ENCODE results near the gene HEY2. TPM values are rescaled to one million over a fixed set of nuclear protein-coding genes. Genes with fewer than 3 reads are reported as not detected.

HEY2 gene
- polyA plus RNA-seq, 1 donor (not counting 4 experiments of a cell fraction or from before 2014, with no cell fraction given) = not detected

- peaks cover 17% of the 10 kb centered on the region for H3K4me1 ChIP-seq (ENCODE audit: control insufficient read depth, extremely low read depth, insufficient read depth, low read length)
- no peak overlapping the region for H3K27ac ChIP-seq (ENCODE audit: control insufficient read depth, insufficient read depth, low read length)
- H2AFZ ChIP-seq (ENCODE audit: control insufficient read depth, low read length) = no peak overlapping the region
- no peaks in the 10 kb centered on the region for H4K20me1 ChIP-seq (ENCODE audit: control insufficient read depth, extremely low read depth, insufficient read depth, low read length)
- FAIRE-seq (no peak), DNase-seq (ENCODE audit: low read depth, low spot score) (no peak)
- no peaks in the 10 kb centered on the region for H3K36me3 ChIP-seq (ENCODE audit: control insufficient read depth in 2 of 2, extremely low read depth in 1 of 2, insufficient read depth in 2 of 2, low read length in 2 of 2)
- no peak overlapping the region for H3K4me3 ChIP-seq (ENCODE audit: control insufficient read depth in 2 of 3, extremely low read depth in 1 of 3, insufficient read depth in 2 of 3, low read depth in 1 of 3, low read length in 3 of 3)
- H3K9ac ChIP-seq (ENCODE audit: control insufficient read depth, extremely low read depth, insufficient read depth, low read length) = no peak overlapping the region
- H3K27me3 ChIP-seq (ENCODE audit: control insufficient read depth, extremely low read depth, insufficient read depth, low read length) = peaks cover 42% of the 10 kb centered on the region
- TF ChIP-seq CTCF (optimal IDR thresholded peaks at IDR 0.05 in 1 of 3, IDR thresholded peaks at IDR 0.05 in 1 of 3, conservative IDR thresholded peaks at IDR 0.05 in 1 of 3; ENCODE audit: extremely low read depth in 1 of 3, insufficient read depth in 2 of 3, low read length in 3 of 3) (no peak), EZH2 (IDR thresholded peaks at IDR 0.05; ENCODE audit: low read length) (no peak)
- H3K9me1 ChIP-seq (ENCODE audit: control insufficient read depth, extremely low read depth, insufficient read depth, low read length) = no peaks in the 10 kb centered on the region
- dilution Hi-C loops (cut with MboI; ENCODE audit: extremely low pct_ligation_motif_present, low sequenced_read_pairs) = loop anchor here (25.0 kb wide), 2 partner anchors 240 to 415 kb away; no protein-coding TSS in a partner anchor
- no peak overlapping the region for H3K4me2 ChIP-seq (ENCODE audit: control insufficient read depth, extremely low read depth, insufficient read depth, low read depth, low read length)
- H3K79me2 ChIP-seq (ENCODE audit: control insufficient read depth, insufficient read depth, low read length) = no peaks in the 10 kb centered on the region
- H3K9me3 ChIP-seq (ENCODE audit: control insufficient read depth, low read depth, low read length) = no peaks in the 10 kb centered on the region
These were observed 3.3 kb downstream of the HEY2 start for GRCh38 chr6:125752773-125753172.

GRCh38 chr6:125753218-125753936 lies 3.9 kb downstream of the HEY2 start:
- no peak overlapping the region for H3K4me3 ChIP-seq (ENCODE audit: control insufficient read depth in 2 of 3, extremely low read depth in 1 of 3, insufficient read depth in 2 of 3, low read depth in 1 of 3, low read length in 3 of 3)
- H3K4me2 ChIP-seq (ENCODE audit: control insufficient read depth, extremely low read depth, insufficient read depth, low read depth, low read length) = no peak overlapping the region
- H3K36me3 ChIP-seq (ENCODE audit: control insufficient read depth in 2 of 2, extremely low read depth in 1 of 2, insufficient read depth in 2 of 2, low read length in 2 of 2) = no peaks in the 10 kb centered on the region
- DNase-seq (ENCODE audit: low read depth, low spot score) (no peak), FAIRE-seq (no peak)
- H3K9me1 ChIP-seq (ENCODE audit: control insufficient read depth, extremely low read depth, insufficient read depth, low read length) = no peaks in the 10 kb centered on the region
- H3K27me3 ChIP-seq (ENCODE audit: control insufficient read depth, extremely low read depth, insufficient read depth, low read length) = peaks cover 36% of the 10 kb centered on the region
- H4K20me1 ChIP-seq (ENCODE audit: control insufficient read depth, extremely low read depth, insufficient read depth, low read length) = no peaks in the 10 kb centered on the region
- dilution Hi-C loops (cut with MboI; ENCODE audit: extremely low pct_ligation_motif_present, low sequenced_read_pairs) = loop anchor here (25.0 kb wide), 2 partner anchors 241 to 416 kb away; no protein-coding TSS in a partner anchor
- H2AFZ ChIP-seq (ENCODE audit: control insufficient read depth, low read length) = no peak overlapping the region
- peaks cover 15% of the 10 kb centered on the region for H3K4me1 ChIP-seq (ENCODE audit: control insufficient read depth, extremely low read depth, insufficient read depth, low read length)
- H3K27ac ChIP-seq (ENCODE audit: control insufficient read depth, insufficient read depth, low read length) = no peak overlapping the region
- no peak overlapping the region for H3K9ac ChIP-seq (ENCODE audit: control insufficient read depth, extremely low read depth, insufficient read depth, low read length)
- no peak for TF ChIP-seq EZH2 (IDR thresholded peaks at IDR 0.05; ENCODE audit: low read length)
- peak in 2 of 3 experiments; percentile 19 to 25 for TF ChIP-seq CTCF (optimal IDR thresholded peaks at IDR 0.05 in 1 of 3, IDR thresholded peaks at IDR 0.05 in 1 of 3, conservative IDR thresholded peaks at IDR 0.05 in 1 of 3; ENCODE audit: extremely low read depth in 1 of 3, insufficient read depth in 2 of 3, low read length in 3 of 3)
- H3K9me3 ChIP-seq (ENCODE audit: control insufficient read depth, low read depth, low read length) = no peaks in the 10 kb centered on the region
- no peaks in the 10 kb centered on the region for H3K79me2 ChIP-seq (ENCODE audit: control insufficient read depth, insufficient read depth, low read length)
